ENCODE data around the gene CTPS2. TPM values are rescaled to one million over a fixed set of nuclear protein-coding genes. Genes with fewer than 3 reads are reported as not detected.

The CTPS2 gene
- total and polyA plus RNA-seq, 2 donors from 2014 or later, result 5.9 to 13.7 TPM

- no peaks in the 10 kb centered on the region for H3K4me1 ChIP-seq (ENCODE audit: control insufficient read depth in 2 of 3, insufficient read depth in 2 of 3, low read depth in 1 of 3, low read length in 3 of 3)
- TF ChIP-seq CTCF (IDR thresholded peaks at IDR 0.05; ENCODE audit: borderline replicate concordance, extremely low read depth, insufficient read depth), result no peak
- FAIRE-seq (no peak), DNase-seq (no peak)
- no peak overlapping the region for H3K4me3 ChIP-seq (ENCODE audit: low read length in 3 of 3)
- intact Hi-C loops (cut with DNase I), result no loop called here
- H3K27me3 ChIP-seq (ENCODE audit: control insufficient read depth, insufficient read depth, low read length), result peaks cover 8% of the 10 kb centered on the region
- no peak overlapping the region for H3K27ac ChIP-seq (ENCODE audit: low read depth in 2 of 2, low read length in 2 of 2)
- H3K36me3 ChIP-seq (ENCODE audit: control insufficient read depth in 2 of 3, insufficient read depth in 3 of 3, low read length in 3 of 3), result no peaks in the 10 kb centered on the region
- no peaks in the 10 kb centered on the region for H3K9me3 ChIP-seq (ENCODE audit: control insufficient read depth in 2 of 3, insufficient read depth in 1 of 3, low read length in 3 of 3)
- no peak overlapping the region for H3K9ac ChIP-seq (ENCODE audit: low read length in 3 of 3)
Measured at GRCh38 chrX:16640823-16641222, 71.6 kb downstream of the CTPS2 start.

- no peak for TF ChIP-seq CTCF (IDR thresholded peaks at IDR 0.05; ENCODE audit: borderline replicate concordance, extremely low read depth, insufficient read depth)
- DNase-seq, result no peak
- Histone ChIP-seq H3K9me3 (ENCODE audit: control insufficient read depth in 2 of 3, insufficient read depth in 1 of 3, low read length in 3 of 3) (no peaks in the 10 kb centered on the region), H3K36me3 (ENCODE audit: control insufficient read depth in 2 of 3, insufficient read depth in 3 of 3, low read length in 3 of 3) (no peaks in the 10 kb centered on the region), H3K9ac (ENCODE audit: low read length in 3 of 3) (no peak overlapping the region), H3K27ac (ENCODE audit: low read depth in 2 of 2, low read length in 2 of 2) (no peak overlapping the region), H3K27me3 (ENCODE audit: control insufficient read depth, insufficient read depth, low read length) (peaks cover 8% of the 10 kb centered on the region), H3K4me1 (ENCODE audit: control insufficient read depth in 2 of 3, insufficient read depth in 2 of 3, low read depth in 1 of 3, low read length in 3 of 3) (no peaks in the 10 kb centered on the region), H3K4me3 (ENCODE audit: low read length in 3 of 3) (no peak overlapping the region)
- FAIRE-seq, result no peak
- intact Hi-C loops (cut with DNase I), result no loop called here
Measured at GRCh38 chrX:16639966-16640365, 72.5 kb downstream of the CTPS2 start.

- H3K36me3 ChIP-seq (ENCODE audit: control insufficient read depth in 2 of 3, insufficient read depth in 3 of 3, low read length in 3 of 3), result no peaks in the 10 kb centered on the region
- H3K27ac ChIP-seq (ENCODE audit: low read depth in 2 of 2, low read length in 2 of 2), result no peak overlapping the region
- H3K4me3 ChIP-seq (ENCODE audit: low read length in 3 of 3), result no peak overlapping the region
- no peak for TF ChIP-seq CTCF (IDR thresholded peaks at IDR 0.05; ENCODE audit: borderline replicate concordance, extremely low read depth, insufficient read depth)
- no peaks in the 10 kb centered on the region for H3K9me3 ChIP-seq (ENCODE audit: control insufficient read depth in 2 of 3, insufficient read depth in 1 of 3, low read length in 3 of 3)
- no peak overlapping the region for H3K9ac ChIP-seq (ENCODE audit: low read length in 3 of 3)
- no peaks in the 10 kb centered on the region for H3K4me1 ChIP-seq (ENCODE audit: control insufficient read depth in 2 of 3, insufficient read depth in 2 of 3, low read depth in 1 of 3, low read length in 3 of 3)
- DNase-seq (no peak), FAIRE-seq (no peak)
- intact Hi-C loops (cut with DNase I), result no loop called here
- H3K27me3 ChIP-seq (ENCODE audit: control insufficient read depth, insufficient read depth, low read length), result peaks cover 8% of the 10 kb centered on the region
Measured at GRCh38 chrX:16638533-16638932, 73.9 kb downstream of the CTPS2 start.

GRCh38 chrX:16635596-16635995, 76.9 kb downstream of the CTPS2 start:
- Histone ChIP-seq H3K36me3 (ENCODE audit: control insufficient read depth in 2 of 3, insufficient read depth in 3 of 3, low read length in 3 of 3) (no peaks in the 10 kb centered on the region), H3K9me3 (ENCODE audit: control insufficient read depth in 2 of 3, insufficient read depth in 1 of 3, low read length in 3 of 3) (no peaks in the 10 kb centered on the region), H3K27ac (ENCODE audit: low read depth in 2 of 2, low read length in 2 of 2) (no peak overlapping the region), H3K9ac (ENCODE audit: low read length in 3 of 3) (no peak overlapping the region), H3K4me1 (ENCODE audit: control insufficient read depth in 2 of 3, insufficient read depth in 2 of 3, low read depth in 1 of 3, low read length in 3 of 3) (no peaks in the 10 kb centered on the region), H3K4me3 (ENCODE audit: low read length in 3 of 3) (no peak overlapping the region), H3K27me3 (ENCODE audit: control insufficient read depth, insufficient read depth, low read length) (no peaks in the 10 kb centered on the region)
- TF ChIP-seq CTCF (IDR thresholded peaks at IDR 0.05; ENCODE audit: borderline replicate concordance, extremely low read depth, insufficient read depth), result no peak
- FAIRE-seq (no peak), DNase-seq (no peak)
- intact Hi-C loops (cut with DNase I), result no loop called here

All from kidney (tissue), 14 donors.